Neural crest cell (in vitro differentiated cells): Measurements from ENCODE around the gene PARP14. TPM values are rescaled to one million over a fixed set of nuclear protein-coding genes. Genes with fewer than 3 reads are reported as not detected.

ENCODE experiments used
- DNase-seq: peaks from one replicate; pipeline ENCODE4 v3.0.0; 2021; ENCODE audit warnings: low read depth, mixed read lengths, low spot score
- H3K27ac Mint-ChIP-seq: one replicate; pipeline ENCODE4 v1.8.0; 2021; ENCODE audit warnings: mild to moderate bottlenecking, mixed read lengths; ENCODE audit not compliant: unreplicated experiment
- H3K27me3 Mint-ChIP-seq: 2 replicates; pipeline ENCODE4 v1.8.0; 2021; ENCODE audit warnings: low read depth, mild to moderate bottlenecking, mixed read lengths
- H3K36me3 Mint-ChIP-seq: 2 replicates; pipeline ENCODE4 v1.8.0; 2021; ENCODE audit warnings: low read depth, mild to moderate bottlenecking, mixed read lengths
- H3K4me1 Mint-ChIP-seq: 2 replicates; pipeline ENCODE4 v1.8.0; 2021; ENCODE audit warnings: mixed read lengths
- H3K4me3 Mint-ChIP-seq: one replicate; pipeline ENCODE4 v1.8.0; 2021; ENCODE audit warnings: mild to moderate bottlenecking, mixed read lengths
- H3K9me3 Mint-ChIP-seq: 2 replicates; pipeline ENCODE4 v1.8.0; 2021; ENCODE audit warnings: mixed read lengths
- CTCF ChIP-seq: fragments of 200-600 bp; sonication (generic); conservative IDR thresholded peaks from 2 replicates; pipeline ENCODE4 v1.5.0; 2021; ENCODE audit warnings: antibody characterized with exemption, mild to moderate bottlenecking
- total RNA-seq: library from RNA; stranded (reverse); gene quantifications from 2 replicates; pipeline ENCODE4 v1.2.1, GENCODE V29; 2021

PARP14 gene
- total RNA-seq, 1 donor from 2014 or later, result 6.6 TPM

GRCh38 chr3:122674339-122674738 is 6.3 kb upstream of the PARP14 start:
- Mint-ChIP-seq H3K4me3 (no peak overlapping the region), H3K27ac (no peak overlapping the region), H3K36me3 (no peaks in the 10 kb centered on the region), H3K27me3 (peaks cover 9% of the 10 kb centered on the region), H3K9me3 (no peaks in the 10 kb centered on the region), H3K4me1 (peaks cover 5% of the 10 kb centered on the region)
- no peak for DNase-seq
- TF ChIP-seq CTCF, result no peak

GRCh38 chr3:122676759-122677158 is 3.9 kb upstream of the PARP14 start:
- no peak for DNase-seq
- Mint-ChIP-seq H3K4me3 (no peak overlapping the region), H3K27ac (no peak overlapping the region), H3K27me3 (peaks cover 31% of the 10 kb centered on the region), H3K9me3 (no peaks in the 10 kb centered on the region), H3K4me1 (peaks cover 25% of the 10 kb centered on the region), H3K36me3 (peaks cover 3% of the 10 kb centered on the region)
- TF ChIP-seq CTCF, result no peak

- peaks cover 33% of the 10 kb centered on the region for H3K27me3 Mint-ChIP-seq
Measured at GRCh38 chr3:122677216-122677615, 3.4 kb upstream of the PARP14 start.

GRCh38 chr3:122678506-122678905 is 2.1 kb upstream of the PARP14 start:
- H3K4me3 Mint-ChIP-seq, result no peak overlapping the region
- H3K36me3 Mint-ChIP-seq, result peaks cover 3% of the 10 kb centered on the region
- no peak overlapping the region for H3K27ac Mint-ChIP-seq
- no peaks in the 10 kb centered on the region for H3K9me3 Mint-ChIP-seq
- TF ChIP-seq CTCF, result no peak
- H3K4me1 Mint-ChIP-seq, result peaks cover 25% of the 10 kb centered on the region
- H3K27me3 Mint-ChIP-seq, result peaks cover 33% of the 10 kb centered on the region
- DNase-seq, result no peak

More at GRCh38 chr3:122677216-122677615, 3.4 kb upstream of the PARP14 start:
- H3K4me1 Mint-ChIP-seq, result peaks cover 25% of the 10 kb centered on the region
- DNase-seq, result no peak
- no peak overlapping the region for H3K4me3 Mint-ChIP-seq
- no peaks in the 10 kb centered on the region for H3K9me3 Mint-ChIP-seq
- H3K36me3 Mint-ChIP-seq, result peaks cover 3% of the 10 kb centered on the region
- no peak for TF ChIP-seq CTCF
- H3K27ac Mint-ChIP-seq, result no peak overlapping the region

GRCh38 chr3:122679085-122679881 is 1.4 kb upstream of the PARP14 start:
- peak; percentile 89 for TF ChIP-seq CTCF
- H3K27ac Mint-ChIP-seq, result no peak overlapping the region
- H3K4me1 Mint-ChIP-seq, result peaks cover 25% of the 10 kb centered on the region
- peak; percentile 77 for DNase-seq
- peak overlapping the region; percentile 86 for H3K4me3 Mint-ChIP-seq
- peaks cover 3% of the 10 kb centered on the region for H3K36me3 Mint-ChIP-seq
- H3K9me3 Mint-ChIP-seq, result no peaks in the 10 kb centered on the region
- H3K27me3 Mint-ChIP-seq, result peaks cover 33% of the 10 kb centered on the region
